ENCODE results near the gene ZNF598. TPM values are rescaled to one million over a fixed set of nuclear protein-coding genes. Genes with fewer than 3 reads are reported as not detected.

The ZNF598 gene
- 5.7 TPM for total RNA-seq
- 46.2 TPM for polyA plus RNA-seq
- long read RNA-seq, donor 1, partial matches to known transcripts, result 0 of 1 reads
- long read RNA-seq, donor 1, other reads (novel, unspliced or antisense), result 0 of 1 reads
- long read RNA-seq, donor 2, result 0 reads
- long read RNA-seq, donor 3, partial matches to known transcripts, result 68 of 70 reads
- long read RNA-seq, donor 3, other reads (novel, unspliced or antisense), result 0 of 70 reads
- long read RNA-seq, donor 4, partial matches to known transcripts, result 0 of 2 reads
- long read RNA-seq, donor 4, other reads (novel, unspliced or antisense), result 0 of 2 reads
- long read RNA-seq, donor 5, partial matches to known transcripts, result 0 of 3 reads
- long read RNA-seq, donor 5, other reads (novel, unspliced or antisense), result 0 of 3 reads
- long read RNA-seq, donor 6, partial matches to known transcripts, result 56 of 57 reads
- long read RNA-seq, donor 6, other reads (novel, unspliced or antisense), result 0 of 57 reads
- long read RNA-seq, donor 7, partial matches to known transcripts, result 0 of 4 reads
- long read RNA-seq, donor 7, other reads (novel, unspliced or antisense), result 0 of 4 reads
- long read RNA-seq, donor 8, result 0 reads
- long read RNA-seq, donor 9, partial matches to known transcripts, result 21 of 22 reads
- long read RNA-seq, donor 9, other reads (novel, unspliced or antisense), result 0 of 22 reads
- long read RNA-seq, donor 10, partial matches to known transcripts, result 0 of 5 reads
- long read RNA-seq, donor 10, other reads (novel, unspliced or antisense), result 0 of 5 reads

GRCh38 chr16:2009791-2010510 is at the start of gene ZNF598:
Gene ZNF598 (minus strand): TSS chr16:2009821.
- peaks cover 0 to 6% of the 10 kb centered on the region in 2 donors for H3K36me3 ChIP-seq (ENCODE audit: control insufficient read depth in 2 of 2, insufficient read depth in 2 of 2, low read length in 1 of 2)
- H3K4me3 ChIP-seq (ENCODE audit: low read length in 2 of 2), result peak within 1 kb of the TSS; percentile 65 to 85
- H3K9me3 ChIP-seq (ENCODE audit: control insufficient read depth in 2 of 2, insufficient read depth in 1 of 2, low read length in 1 of 2), result peaks cover 0 to 3% of the 10 kb centered on the region in 2 donors
- DNase-seq (ENCODE audit: low read depth in 6 of 9, low spot score in 9 of 9), result peak in 8 of 9 donors; percentile 60 to 88 (median 72)
- H3K4me1 ChIP-seq (ENCODE audit: control insufficient read depth in 2 of 2, insufficient read depth in 2 of 2, low read length in 2 of 2), result peaks cover 26 to 28% of the 10 kb centered on the region in 2 donors
- H3K27me3 ChIP-seq (ENCODE audit: control insufficient read depth in 2 of 2, insufficient read depth in 1 of 2, low read length in 1 of 2), result no peaks in the 10 kb centered on the region
- 4% methylated on average over 52 of the region's 52 CpGs for WGBS
- peak within 1 kb of the TSS; percentile 62 to 84 for H3K27ac ChIP-seq (ENCODE audit: low read depth in 1 of 2, low read length in 1 of 2)

GRCh38 chr16:2058872-2059271 is 49.3 kb upstream of the ZNF598 start:
- Histone ChIP-seq H3K4me1 (ENCODE audit: control insufficient read depth in 2 of 2, insufficient read depth in 2 of 2, low read length in 2 of 2) (no peaks in the 10 kb centered on the region), H3K36me3 (ENCODE audit: control insufficient read depth in 2 of 2, insufficient read depth in 2 of 2, low read length in 1 of 2) (peaks cover 47 to 84% of the 10 kb centered on the region in 2 donors), H3K4me3 (ENCODE audit: low read length in 2 of 2) (no peak overlapping the region), H3K27me3 (ENCODE audit: control insufficient read depth in 2 of 2, insufficient read depth in 1 of 2, low read length in 1 of 2) (no peaks in the 10 kb centered on the region), H3K9me3 (ENCODE audit: control insufficient read depth in 2 of 2, insufficient read depth in 1 of 2, low read length in 1 of 2) (no peaks in the 10 kb centered on the region), H3K27ac (ENCODE audit: low read depth in 1 of 2, low read length in 1 of 2) (no peak overlapping the region)
- no peak for DNase-seq (ENCODE audit: low read depth in 6 of 9, low spot score in 9 of 9)
- whole genome bisulfite sequencing, result 96% methylated on average over 10 of the region's 10 CpGs

DNA sequence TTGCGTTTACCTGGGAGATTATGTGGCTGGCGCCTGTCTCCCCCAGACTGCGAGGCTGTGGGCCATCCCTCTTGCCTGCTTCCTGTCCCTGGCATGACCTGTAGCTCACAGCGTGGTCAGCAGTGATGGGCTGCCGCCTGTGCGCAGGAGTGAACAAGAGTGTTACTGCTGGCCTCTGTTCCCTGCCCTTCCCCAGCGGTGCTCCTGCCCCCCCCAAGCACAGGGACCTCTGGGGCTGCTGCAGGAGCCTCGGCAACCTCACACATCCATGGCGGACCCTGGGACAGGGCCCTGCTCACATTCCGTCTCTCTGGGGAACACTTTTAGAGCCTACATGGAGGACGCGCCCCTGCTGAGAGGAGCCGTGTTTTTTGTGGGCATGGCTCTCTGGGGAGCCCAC is 48.8 kb upstream of the ZNF598 start:
- H3K36me3 ChIP-seq (ENCODE audit: control insufficient read depth in 2 of 2, insufficient read depth in 2 of 2, low read length in 1 of 2), result peaks cover 46 to 84% of the 10 kb centered on the region in 2 donors
- no peaks in the 10 kb centered on the region for H3K4me1 ChIP-seq (ENCODE audit: control insufficient read depth in 2 of 2, insufficient read depth in 2 of 2, low read length in 2 of 2)
- no peak for DNase-seq (ENCODE audit: low read depth in 6 of 9, low spot score in 9 of 9)
- H3K9me3 ChIP-seq (ENCODE audit: control insufficient read depth in 2 of 2, insufficient read depth in 1 of 2, low read length in 1 of 2), result no peaks in the 10 kb centered on the region
- WGBS, result 98% methylated on average over 13 of the region's 13 CpGs
- no peak overlapping the region for H3K27ac ChIP-seq (ENCODE audit: low read depth in 1 of 2, low read length in 1 of 2)
- H3K4me3 ChIP-seq (ENCODE audit: low read length in 2 of 2), result no peak overlapping the region
- no peaks in the 10 kb centered on the region for H3K27me3 ChIP-seq (ENCODE audit: control insufficient read depth in 2 of 2, insufficient read depth in 1 of 2, low read length in 1 of 2)

- Histone ChIP-seq H3K9me3 (ENCODE audit: control insufficient read depth in 2 of 2, insufficient read depth in 1 of 2, low read length in 1 of 2) (no peaks in the 10 kb centered on the region), H3K36me3 (ENCODE audit: control insufficient read depth in 2 of 2, insufficient read depth in 2 of 2, low read length in 1 of 2) (peaks cover 48 to 84% of the 10 kb centered on the region in 2 donors), H3K27ac (ENCODE audit: low read depth in 1 of 2, low read length in 1 of 2) (no peak overlapping the region), H3K27me3 (ENCODE audit: control insufficient read depth in 2 of 2, insufficient read depth in 1 of 2, low read length in 1 of 2) (no peaks in the 10 kb centered on the region), H3K4me1 (ENCODE audit: control insufficient read depth in 2 of 2, insufficient read depth in 2 of 2, low read length in 2 of 2) (no peaks in the 10 kb centered on the region), H3K4me3 (ENCODE audit: low read length in 2 of 2) (no peak overlapping the region)
- DNase-seq (ENCODE audit: low read depth in 6 of 9, low spot score in 9 of 9), result no peak
- WGBS, result 97% methylated on average over 10 of the region's 10 CpGs
Observed at GRCh38 chr16:2057438-2057837, 47.8 kb upstream of the ZNF598 start.

- Histone ChIP-seq H3K36me3 (ENCODE audit: control insufficient read depth in 2 of 2, insufficient read depth in 2 of 2, low read length in 1 of 2) (peaks cover 49 to 84% of the 10 kb centered on the region in 2 donors), H3K4me3 (ENCODE audit: low read length in 2 of 2) (no peak overlapping the region), H3K4me1 (ENCODE audit: control insufficient read depth in 2 of 2, insufficient read depth in 2 of 2, low read length in 2 of 2) (no peaks in the 10 kb centered on the region), H3K27me3 (ENCODE audit: control insufficient read depth in 2 of 2, insufficient read depth in 1 of 2, low read length in 1 of 2) (no peaks in the 10 kb centered on the region), H3K27ac (ENCODE audit: low read depth in 1 of 2, low read length in 1 of 2) (no peak overlapping the region), H3K9me3 (ENCODE audit: control insufficient read depth in 2 of 2, insufficient read depth in 1 of 2, low read length in 1 of 2) (no peaks in the 10 kb centered on the region)
- WGBS, result 98% methylated on average over 19 of the region's 19 CpGs
- no peak for DNase-seq (ENCODE audit: low read depth in 6 of 9, low spot score in 9 of 9)
Observed at GRCh38 chr16:2056681-2057407, 47.2 kb upstream of the ZNF598 start.

- Histone ChIP-seq H3K27me3 (ENCODE audit: control insufficient read depth in 2 of 2, insufficient read depth in 1 of 2, low read length in 1 of 2) (no peaks in the 10 kb centered on the region), H3K9me3 (ENCODE audit: control insufficient read depth in 2 of 2, insufficient read depth in 1 of 2, low read length in 1 of 2) (no peaks in the 10 kb centered on the region), H3K27ac (ENCODE audit: low read depth in 1 of 2, low read length in 1 of 2) (no peak overlapping the region), H3K4me1 (ENCODE audit: control insufficient read depth in 2 of 2, insufficient read depth in 2 of 2, low read length in 2 of 2) (no peaks in the 10 kb centered on the region), H3K36me3 (ENCODE audit: control insufficient read depth in 2 of 2, insufficient read depth in 2 of 2, low read length in 1 of 2) (peaks cover 55 to 81% of the 10 kb centered on the region in 2 donors), H3K4me3 (ENCODE audit: low read length in 2 of 2) (no peak overlapping the region)
- no peak for DNase-seq (ENCODE audit: low read depth in 6 of 9, low spot score in 9 of 9)
- WGBS, result 95% methylated on average over 15 of the region's 15 CpGs
Observed at GRCh38 chr16:2056077-2056476, 46.5 kb upstream of the ZNF598 start.

DNA sequence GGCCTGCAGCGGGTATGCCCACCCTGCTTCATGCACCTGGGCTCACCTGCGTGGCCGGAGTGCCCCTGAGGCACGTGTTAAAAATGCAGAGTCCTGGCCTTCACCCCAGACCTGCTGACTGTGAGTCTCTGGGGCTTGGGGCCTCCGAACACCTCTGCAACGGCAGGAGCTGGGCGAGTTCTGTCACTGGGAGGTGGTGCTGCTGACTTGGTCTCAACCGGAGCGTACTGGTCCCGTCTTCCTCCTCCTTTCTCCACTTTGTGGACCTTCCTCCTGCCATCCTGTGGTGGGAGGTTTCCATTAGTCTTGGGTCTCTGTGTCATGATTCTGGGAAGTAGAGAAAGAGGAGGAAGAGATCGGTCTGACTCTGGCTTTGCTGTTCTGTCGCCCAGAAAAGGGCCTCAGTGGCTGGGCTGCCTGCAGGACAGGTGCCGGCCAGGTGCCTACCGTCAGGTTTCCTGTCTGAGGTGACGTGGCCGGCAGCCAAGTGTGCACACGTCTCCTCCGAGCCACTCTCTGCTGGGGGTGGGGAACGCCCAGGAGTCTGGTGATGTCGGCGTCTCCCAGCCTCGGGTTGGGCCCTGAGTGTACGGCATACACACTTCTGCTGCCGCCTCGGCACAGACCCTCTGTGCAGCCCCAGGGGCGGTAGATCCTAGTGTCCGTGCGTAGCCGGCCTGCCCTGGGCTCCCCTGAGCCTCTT is 45.1 kb upstream of the ZNF598 start:
- DNase-seq (ENCODE audit: low read depth in 6 of 9, low spot score in 9 of 9), result no peak
- H3K27me3 ChIP-seq (ENCODE audit: control insufficient read depth in 2 of 2, insufficient read depth in 1 of 2, low read length in 1 of 2), result no peaks in the 10 kb centered on the region
- WGBS, result 96% methylated on average over 29 of the region's 29 CpGs
- no peaks in the 10 kb centered on the region for H3K4me1 ChIP-seq (ENCODE audit: control insufficient read depth in 2 of 2, insufficient read depth in 2 of 2, low read length in 2 of 2)
- H3K9me3 ChIP-seq (ENCODE audit: control insufficient read depth in 2 of 2, insufficient read depth in 1 of 2, low read length in 1 of 2), result no peaks in the 10 kb centered on the region
- no peak overlapping the region for H3K4me3 ChIP-seq (ENCODE audit: low read length in 2 of 2)
- peaks cover 51 to 74% of the 10 kb centered on the region in 2 donors for H3K36me3 ChIP-seq (ENCODE audit: control insufficient read depth in 2 of 2, insufficient read depth in 2 of 2, low read length in 1 of 2)
- no peak overlapping the region for H3K27ac ChIP-seq (ENCODE audit: low read depth in 1 of 2, low read length in 1 of 2)

GRCh38 chr16:2053897-2054296 is 44.3 kb upstream of the ZNF598 start:
- Histone ChIP-seq H3K4me1 (ENCODE audit: control insufficient read depth in 2 of 2, insufficient read depth in 2 of 2, low read length in 2 of 2) (peaks cover 0 to 1% of the 10 kb centered on the region in 2 donors), H3K27me3 (ENCODE audit: control insufficient read depth in 2 of 2, insufficient read depth in 1 of 2, low read length in 1 of 2) (no peaks in the 10 kb centered on the region), H3K36me3 (ENCODE audit: control insufficient read depth in 2 of 2, insufficient read depth in 2 of 2, low read length in 1 of 2) (peaks cover 52 to 74% of the 10 kb centered on the region in 2 donors), H3K27ac (ENCODE audit: low read depth in 1 of 2, low read length in 1 of 2) (no peak overlapping the region), H3K9me3 (ENCODE audit: control insufficient read depth in 2 of 2, insufficient read depth in 1 of 2, low read length in 1 of 2) (no peaks in the 10 kb centered on the region), H3K4me3 (ENCODE audit: low read length in 2 of 2) (no peak overlapping the region)
- 99% methylated on average over 17 of the region's 17 CpGs for WGBS
- DNase-seq (ENCODE audit: low read depth in 6 of 9, low spot score in 9 of 9), result no peak
